DMS114 treated with DMSO at 0.1 percent for 48 hours (cell line): ENCODE data around the gene CEP128.

Experiments used
- DNase-seq: peaks from one replicate; lab custom pipeline; 2025; ENCODE audit not compliant: unreplicated experiment; lab: John Stamatoyannopoulos, UW

CEP128 gene

GRCh38 chr14:80498533-80498932, 443.0 kb downstream of the CEP128 start:
- DNase-seq = no peak

- DNase-seq = no peak
Measured at GRCh38 chr14:80496090-80496489, 445.4 kb downstream of the CEP128 start.

GRCh38 chr14:80494769-80495168, 446.8 kb downstream of the CEP128 start:
- DNase-seq = no peak

GRCh38 chr14:80493620-80494019, 447.9 kb downstream of the CEP128 start:
- no peak for DNase-seq

GRCh38 chr14:80491650-80492049, 449.9 kb downstream of the CEP128 start:
- DNase-seq = no peak

GRCh38 chr14:80491131-80491530, 450.4 kb downstream of the CEP128 start:
- no peak for DNase-seq

DNA sequence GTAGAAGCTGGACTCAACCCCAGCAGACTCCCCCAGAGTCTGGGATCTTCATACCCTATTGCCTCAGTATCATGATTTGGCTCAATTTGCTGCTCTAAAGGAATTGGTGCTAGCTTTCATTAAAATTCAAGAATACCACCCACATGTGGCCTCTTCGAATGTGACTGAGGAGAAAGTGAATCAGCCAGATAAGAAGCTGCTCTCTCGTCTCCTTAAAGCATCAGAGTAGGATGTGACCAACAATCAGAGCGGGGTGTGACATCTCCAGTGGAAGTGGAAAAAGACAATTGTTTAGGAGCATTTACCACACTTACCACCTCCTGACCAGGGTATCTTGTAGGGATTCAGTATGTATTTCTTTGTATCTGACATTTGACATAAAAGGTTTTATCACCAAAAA, 452.0 kb downstream of the CEP128 start:
- no peak for DNase-seq

GRCh38 chr14:80485764-80486163, 455.8 kb downstream of the CEP128 start:
- no peak for DNase-seq

DNA sequence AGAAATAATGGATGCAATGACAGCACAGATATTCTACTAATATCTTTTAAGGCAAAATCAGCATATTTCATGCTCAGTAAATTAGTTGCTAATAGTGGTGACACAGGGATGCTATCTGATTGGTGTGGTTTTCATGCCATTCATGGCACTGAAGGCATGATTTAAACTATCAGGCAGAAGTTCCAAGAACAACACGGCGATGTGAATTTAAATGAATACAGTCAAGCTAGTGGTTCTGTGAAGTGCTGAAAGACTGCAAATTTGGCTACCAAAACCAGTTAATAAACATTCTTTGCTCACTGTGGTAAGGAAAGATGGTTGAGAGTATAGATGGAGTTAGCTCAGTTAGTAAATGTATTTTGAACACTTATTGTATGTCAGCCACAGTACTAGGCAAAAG, 458.2 kb downstream of the CEP128 start:
- DNase-seq = no peak

DNA sequence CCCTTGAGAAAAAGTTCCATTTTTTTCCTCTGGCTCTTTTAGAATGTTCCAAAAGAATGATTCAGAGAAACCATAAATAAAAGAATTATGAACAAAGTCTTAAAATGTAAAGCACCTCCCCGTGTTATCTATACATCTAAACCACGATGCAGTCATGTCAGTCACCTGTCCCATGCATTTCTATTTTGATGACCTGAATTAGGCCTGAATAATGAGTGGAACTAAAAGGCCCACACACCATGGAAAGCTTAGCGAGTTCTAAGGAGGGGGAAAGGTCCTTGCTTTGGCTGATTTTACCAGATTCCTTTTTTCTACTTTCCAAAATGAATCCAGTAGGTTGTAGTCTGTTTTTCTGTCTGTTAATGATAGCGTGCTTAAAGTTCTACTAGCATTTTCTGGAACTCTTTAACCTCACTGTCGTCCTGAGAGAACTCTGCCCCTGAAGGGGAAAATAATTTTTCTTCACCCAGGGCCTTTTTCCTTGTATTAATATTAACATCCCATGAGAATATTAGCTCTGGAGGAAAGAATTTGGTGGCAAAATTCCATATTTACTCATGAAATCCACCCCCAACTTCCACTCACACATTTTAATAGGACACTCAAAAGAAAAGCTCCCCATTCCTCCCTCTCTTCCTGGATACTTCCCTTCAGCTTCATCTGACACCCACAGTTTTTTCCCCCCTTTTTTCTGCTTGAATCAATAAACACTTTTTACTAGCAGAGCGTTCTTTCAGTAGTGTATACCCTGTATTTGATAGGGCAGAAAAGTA, 464.0 kb downstream of the CEP128 start:
- DNase-seq = no peak

GRCh38 chr14:80475074-80475473, 466.5 kb downstream of the CEP128 start:
- no peak for DNase-seq

DNA sequence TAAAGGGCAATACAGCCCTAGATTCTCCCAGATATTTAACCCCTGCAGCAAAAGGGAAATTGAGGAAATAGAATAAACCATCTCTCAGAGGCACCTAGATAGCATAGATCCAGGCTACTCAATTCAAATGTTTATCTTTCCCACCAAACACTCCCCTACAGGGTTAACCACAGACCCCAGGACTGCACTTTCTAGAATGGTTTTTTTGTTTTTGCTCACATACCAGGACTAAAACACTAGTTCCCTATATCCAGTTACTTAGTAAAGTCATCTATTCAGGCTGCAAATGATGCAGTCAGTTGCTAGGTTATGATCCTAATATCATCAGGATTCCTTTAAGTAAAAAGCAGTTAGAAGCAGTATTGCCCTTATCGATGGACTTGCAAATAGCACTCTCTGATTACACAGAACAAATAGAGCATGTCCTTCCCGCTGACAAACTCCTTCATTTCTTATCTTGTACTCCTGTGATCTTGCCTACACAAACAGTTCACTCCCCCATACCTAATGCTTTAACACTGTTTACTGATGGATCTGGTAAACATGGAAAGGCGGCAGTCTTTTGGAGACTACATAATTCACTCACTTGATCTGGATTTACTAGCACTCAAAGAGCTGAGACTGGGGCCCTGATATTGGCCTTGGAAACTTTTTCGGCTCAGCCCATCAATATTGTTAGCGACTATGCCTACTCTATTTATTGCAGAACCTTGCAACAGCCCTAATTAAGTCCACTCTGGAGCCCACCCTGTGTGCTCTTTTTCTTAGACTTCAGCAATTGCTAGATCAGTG, 473.0 kb downstream of the CEP128 start:
- DNase-seq = no peak

- DNase-seq = no peak
Measured at GRCh38 chr14:80465546-80466220, 475.9 kb downstream of the CEP128 start.

DNA sequence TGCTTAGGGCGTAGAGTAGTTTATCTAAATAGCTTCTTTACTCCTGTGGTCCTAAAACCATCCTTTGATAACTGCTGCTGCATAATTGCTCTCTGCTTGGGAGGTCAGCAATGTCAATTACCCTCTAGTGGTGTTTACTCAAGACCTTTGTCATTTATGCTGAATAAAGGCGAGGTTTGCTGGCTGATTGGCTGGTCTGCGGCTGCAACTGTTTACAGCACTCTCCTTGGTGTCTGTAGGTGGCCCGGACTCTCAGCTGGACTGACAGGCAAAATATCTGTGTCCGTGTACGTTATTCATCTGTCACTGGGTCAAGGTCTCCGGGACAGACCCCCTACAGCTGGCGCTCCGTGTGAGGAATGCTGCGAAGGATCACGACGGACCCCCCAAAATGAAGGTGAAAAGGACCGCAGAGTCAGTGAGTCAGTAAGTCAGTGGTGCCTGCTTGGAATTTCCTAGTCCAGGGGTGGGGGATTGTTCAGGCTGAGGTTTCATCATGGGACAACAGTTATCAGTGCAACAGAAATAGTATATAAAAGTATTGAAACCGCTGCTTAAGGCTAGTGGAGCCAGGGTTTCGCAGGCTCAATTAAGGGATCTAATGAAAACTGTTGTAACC, 476.9 kb downstream of the CEP128 start:
- DNase-seq = no peak

- no peak for DNase-seq
Measured at GRCh38 chr14:80456209-80456608, 485.3 kb downstream of the CEP128 start.

DNA sequence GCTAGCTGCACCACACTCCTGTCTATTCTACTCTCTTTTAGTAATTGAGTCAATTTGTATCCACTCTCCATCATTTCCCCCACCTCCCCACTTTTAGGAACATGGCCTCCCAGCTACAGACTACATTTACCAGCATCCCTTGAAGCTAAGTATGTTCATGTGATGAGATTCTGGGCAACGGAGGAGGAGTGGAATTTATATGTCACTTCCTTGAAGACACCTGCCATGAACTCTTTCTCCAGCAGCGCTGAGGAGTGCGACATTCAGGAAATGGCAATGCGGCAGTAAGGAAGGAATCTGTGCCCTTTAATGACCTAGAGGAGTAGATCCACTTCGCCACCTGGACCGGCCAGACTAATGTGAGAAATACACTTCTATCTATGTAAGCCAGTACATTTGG, 486.5 kb downstream of the CEP128 start:
- no peak for DNase-seq

DNA sequence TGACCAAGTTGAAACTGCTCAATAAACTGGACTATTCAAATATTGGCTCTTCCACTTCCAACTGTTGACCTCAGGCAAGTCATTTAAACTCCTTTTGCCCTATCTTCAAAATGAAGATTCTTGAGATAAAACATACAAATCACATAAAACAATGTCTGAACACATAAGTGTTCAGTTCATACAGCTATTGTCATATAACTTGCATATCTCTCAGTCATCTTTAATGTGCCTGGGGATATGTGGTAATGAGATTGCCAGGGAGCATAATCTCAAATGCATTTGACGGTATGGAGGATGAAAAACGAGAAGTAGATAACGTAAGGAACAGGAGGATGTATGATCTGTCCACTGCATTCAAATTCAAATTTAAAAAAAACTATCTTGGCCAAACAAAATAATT, 493.3 kb downstream of the CEP128 start:
- no peak for DNase-seq

GRCh38 chr14:80447392-80447791, 494.1 kb downstream of the CEP128 start:
- no peak for DNase-seq
